ENCODE data around the gene DAZAP1. TPM values are rescaled to one million over a fixed set of nuclear protein-coding genes. Genes with fewer than 3 reads are reported as not detected.

Gene DAZAP1
- total RNA-seq, 2 donors from 2014 or later, result 34.9 to 76.9 TPM

DNA sequence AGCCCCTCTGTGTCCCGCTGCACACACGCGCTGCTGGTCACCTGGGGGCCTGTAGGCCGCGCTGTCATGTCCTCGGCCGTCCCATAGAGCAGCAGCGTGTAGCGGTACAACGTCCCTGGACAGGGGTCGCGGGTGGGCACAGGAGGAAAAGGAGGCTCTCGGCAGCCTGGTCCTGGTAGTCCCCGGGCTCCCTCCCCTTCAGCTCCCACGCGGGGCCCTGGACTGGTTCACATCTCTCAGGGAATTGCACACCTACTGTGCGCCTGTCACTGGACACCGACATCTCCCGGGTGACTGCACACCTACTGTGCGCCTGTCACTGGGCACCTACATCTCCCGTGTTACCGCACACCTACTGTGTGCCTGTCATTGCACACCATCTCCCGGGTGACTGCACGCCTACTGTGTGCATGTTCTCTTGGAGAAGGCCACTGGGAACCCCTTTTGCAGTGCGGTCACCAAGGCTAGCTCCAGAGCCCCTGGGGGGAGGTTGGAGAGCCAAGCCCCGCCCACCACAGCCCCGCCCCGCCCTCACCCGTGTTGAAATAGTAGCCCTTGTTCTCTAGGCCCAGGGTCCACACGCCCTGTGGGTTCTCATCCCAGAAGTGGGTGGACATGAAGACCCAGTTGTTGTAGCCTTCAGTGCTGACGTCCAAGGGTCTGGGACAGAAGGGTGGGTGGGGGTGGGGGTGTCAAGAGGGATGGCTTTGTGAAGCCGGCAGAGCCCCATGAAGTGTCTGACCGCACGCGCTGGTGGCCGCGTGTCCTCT lies 75.2 kb downstream of the DAZAP1 start:
- Histone ChIP-seq H3K9me3 (no peaks in the 10 kb centered on the region), H3K27ac (no peak overlapping the region), H3K4me3 (no peak overlapping the region), H3K36me3 (no peaks in the 10 kb centered on the region), H3K27me3 (replicated peaks; ENCODE audit: insufficient read depth) (no peaks in the 10 kb centered on the region), H3K4me1 (ENCODE audit: control insufficient read depth in 1 of 2, low read depth in 2 of 2) (peaks cover 6 to 15% of the 10 kb centered on the region in 2 donors)
- ATAC-seq (ENCODE audit: insufficient number of reproducible peaks, low FRiP score, low read depth), result no peak
- TF ChIP-seq, protein P1, sequence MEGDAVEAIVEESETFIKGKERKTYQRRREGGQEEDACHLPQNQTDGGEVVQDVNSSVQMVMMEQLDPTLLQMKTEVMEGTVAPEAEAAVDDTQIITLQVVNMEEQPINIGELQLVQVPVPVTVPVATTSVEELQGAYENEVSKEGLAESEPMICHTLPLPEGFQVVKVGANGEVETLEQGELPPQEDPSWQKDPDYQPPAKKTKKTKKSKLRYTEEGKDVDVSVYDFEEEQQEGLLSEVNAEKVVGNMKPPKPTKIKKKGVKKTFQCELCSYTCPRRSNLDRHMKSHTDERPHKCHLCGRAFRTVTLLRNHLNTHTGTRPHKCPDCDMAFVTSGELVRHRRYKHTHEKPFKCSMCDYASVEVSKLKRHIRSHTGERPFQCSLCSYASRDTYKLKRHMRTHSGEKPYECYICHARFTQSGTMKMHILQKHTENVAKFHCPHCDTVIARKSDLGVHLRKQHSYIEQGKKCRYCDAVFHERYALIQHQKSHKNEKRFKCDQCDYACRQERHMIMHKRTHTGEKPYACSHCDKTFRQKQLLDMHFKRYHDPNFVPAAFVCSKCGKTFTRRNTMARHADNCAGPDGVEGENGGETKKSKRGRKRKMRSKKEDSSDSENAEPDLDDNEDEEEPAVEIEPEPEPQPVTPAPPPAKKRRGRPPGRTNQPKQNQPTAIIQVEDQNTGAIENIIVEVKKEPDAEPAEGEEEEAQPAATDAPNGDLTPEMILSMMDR (IDR thresholded peaks at IDR 0.05), result no peak
- no peak for DNase-seq (ENCODE audit: low spot score)

DNA sequence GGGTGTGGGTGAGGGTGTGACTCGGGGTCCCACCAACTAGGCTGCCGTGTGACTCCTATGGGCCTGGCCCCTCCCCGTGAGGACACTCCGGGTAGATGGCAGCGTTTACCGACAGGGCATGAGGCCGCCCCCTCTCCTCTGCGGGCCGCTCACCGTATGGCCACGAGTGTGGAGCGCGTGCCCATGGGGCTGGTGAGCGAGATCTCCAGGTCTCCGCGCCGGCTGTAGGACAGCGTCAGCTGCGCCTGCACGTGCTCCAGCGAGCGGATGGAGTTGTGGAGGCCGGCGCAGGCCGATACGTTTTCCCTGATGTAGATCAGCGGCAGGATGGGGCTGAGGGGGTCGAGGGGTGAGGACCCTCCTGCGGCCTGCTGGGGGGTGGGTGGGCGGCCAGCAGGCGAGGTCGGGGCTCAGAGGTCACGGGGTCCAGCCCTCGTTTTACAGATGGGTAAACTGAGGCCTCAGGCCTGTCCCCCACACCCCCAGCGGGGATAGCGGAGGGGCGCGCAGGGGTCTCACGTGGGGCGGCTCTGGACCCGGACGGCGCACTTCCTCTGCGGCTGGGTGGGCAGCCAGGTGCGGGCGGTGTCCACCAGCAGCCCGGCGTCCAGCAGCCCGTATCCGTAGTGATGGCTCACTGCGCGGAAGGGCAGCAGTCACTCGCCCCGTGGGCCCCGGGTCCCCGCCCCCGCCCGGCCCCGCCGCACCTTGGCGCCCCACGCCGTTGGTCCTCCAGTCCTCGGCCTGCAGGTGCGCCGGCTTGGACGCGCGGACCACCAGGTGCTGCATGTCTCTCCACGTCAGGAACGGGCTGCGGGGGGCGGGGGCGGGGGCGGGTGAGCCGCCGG lies 76.0 kb downstream of the DAZAP1 start:
- ATAC-seq (ENCODE audit: insufficient number of reproducible peaks, low FRiP score, low read depth) (no peak), DNase-seq (ENCODE audit: low spot score) (no peak)

DNA sequence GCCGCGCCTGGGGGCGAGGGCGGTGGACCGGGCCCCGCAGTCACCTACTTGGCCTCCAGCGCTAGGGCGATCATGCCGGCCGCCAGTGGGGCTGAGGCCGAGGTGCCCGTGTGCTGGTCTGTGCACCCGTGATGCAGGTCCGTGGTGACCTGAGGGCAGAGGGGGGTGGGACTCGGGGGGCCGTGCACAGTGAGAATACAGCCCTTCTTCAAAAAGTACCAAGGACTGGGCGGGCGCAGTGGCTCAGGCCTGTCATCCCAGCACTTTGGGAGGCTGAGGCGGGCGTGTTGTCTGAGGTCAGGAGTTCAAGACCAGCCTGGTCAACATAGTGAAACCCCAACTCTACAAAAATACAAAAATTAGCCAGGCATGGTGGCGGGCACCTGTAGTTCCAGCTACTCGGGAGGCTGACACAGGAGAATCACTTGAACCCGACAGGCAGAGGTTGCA lies 76.6 kb downstream of the DAZAP1 start:
- Histone ChIP-seq H3K9me3 (no peaks in the 10 kb centered on the region), H3K27me3 (replicated peaks; ENCODE audit: insufficient read depth) (no peaks in the 10 kb centered on the region), H3K4me1 (ENCODE audit: control insufficient read depth in 1 of 2, low read depth in 2 of 2) (peaks cover 0 to 5% of the 10 kb centered on the region in 2 donors), H3K4me3 (no peak overlapping the region), H3K36me3 (no peaks in the 10 kb centered on the region), H3K27ac (no peak overlapping the region)
- TF ChIP-seq, protein P1 (IDR thresholded peaks at IDR 0.05), result no peak
- DNase-seq (ENCODE audit: low spot score) (no peak), ATAC-seq (ENCODE audit: insufficient number of reproducible peaks, low FRiP score, low read depth) (no peak)

More for the DNA sequence above, 76.0 kb downstream of the DAZAP1 start:
- H3K36me3 ChIP-seq, result no peaks in the 10 kb centered on the region
- H3K27ac ChIP-seq, result no peak overlapping the region
- no peaks in the 10 kb centered on the region for H3K9me3 ChIP-seq
- H3K4me3 ChIP-seq, result no peak overlapping the region
- no peaks in the 10 kb centered on the region for H3K27me3 ChIP-seq (replicated peaks; ENCODE audit: insufficient read depth)
- TF ChIP-seq, protein P1 (IDR thresholded peaks at IDR 0.05), result no peak
- H3K4me1 ChIP-seq (ENCODE audit: control insufficient read depth in 1 of 2, low read depth in 2 of 2), result peaks cover under 1 to 9% of the 10 kb centered on the region in 2 donors

Other genes with a start within 250 kb of the DAZAP1 start
- 100 to 1,000 TPM in 1 of 2 donors, 10 to 100 TPM in 1; 55.4 to 182 TPM for gene SBNO2, start 233.3 kb upstream of the DAZAP1 start, total RNA-seq
- gene STK11, start 201.8 kb upstream of the DAZAP1 start, total RNA-seq, result 10 to 100 TPM; 60.2 to 70.0 TPM
- gene CBARP, start 169.6 kb upstream of the DAZAP1 start, total RNA-seq, result 1 to 10 TPM in 1 of 2 donors, under 1 TPM in 1; 0.27 to 1.9 TPM
- gene ATP5F1D, start 165.8 kb upstream of the DAZAP1 start, total RNA-seq, result 10 to 100 TPM; 40.4 to 45.1 TPM
- gene MIDN, start 159.0 kb upstream of the DAZAP1 start, total RNA-seq, result 100 to 1,000 TPM in 1 of 2 donors, 10 to 100 TPM in 1; 80.1 to 124 TPM
- gene CIRBP, start 138.3 kb upstream of the DAZAP1 start, total RNA-seq, result 100 to 1,000 TPM; 492 to 644 TPM
- gene FAM174C, start 132.1 kb upstream of the DAZAP1 start, total RNA-seq, result 10 to 100 TPM; 18.8 to 40.8 TPM
- gene EFNA2, start 121.7 kb upstream of the DAZAP1 start, total RNA-seq, result not detected
- gene NDUFS7, start 23.7 kb upstream of the DAZAP1 start, total RNA-seq, result 100 to 1,000 TPM in 1 of 2 donors, 10 to 100 TPM in 1; 83.3 to 110 TPM
- 10 to 100 TPM; 27.6 to 55.1 TPM for gene GAMT, start 6.0 kb upstream of the DAZAP1 start, total RNA-seq
- 1,000 to 10,000 TPM; 1,512 to 2,119 TPM for gene RPS15, start 30.8 kb downstream of the DAZAP1 start, total RNA-seq
- under 1 TPM; 0.41 to 0.78 TPM for gene APC2, start 42.5 kb downstream of the DAZAP1 start, total RNA-seq
- 10 to 100 TPM; 28.6 to 54.6 TPM for gene C19orf25, start 71.6 kb downstream of the DAZAP1 start, total RNA-seq
- gene PCSK4, start 82.8 kb downstream of the DAZAP1 start, total RNA-seq, result under 1 TPM; 0.56 to 0.68 TPM
- 1 to 10 TPM in 1 of 2 donors, under 1 TPM in 1; 0.35 to 1.6 TPM for gene REEP6, start 83.6 kb downstream of the DAZAP1 start, total RNA-seq
- gene ADAMTSL5, start 105.4 kb downstream of the DAZAP1 start, total RNA-seq, result 10 to 100 TPM; 22.2 to 36.2 TPM
- gene PLK5, start 116.5 kb downstream of the DAZAP1 start, total RNA-seq, result not detected
- 10 to 100 TPM; 23.4 to 26.4 TPM for gene MEX3D, start 160.7 kb downstream of the DAZAP1 start, total RNA-seq
- gene MBD3, start 185.3 kb downstream of the DAZAP1 start, total RNA-seq, result 100 to 1,000 TPM in 1 of 2 donors, 10 to 100 TPM in 1; 97.8 to 102 TPM
- gene UQCR11, start 197.9 kb downstream of the DAZAP1 start, total RNA-seq, result 10 to 100 TPM; 32.7 to 51.9 TPM
- gene TCF3, start 245.0 kb downstream of the DAZAP1 start, total RNA-seq, result 10 to 100 TPM; 46.0 to 52.5 TPM

Data from thoracic aorta (tissue), 2 donors.